Heart right ventricle (tissue), 16 donors: ENCODE results near the gene SATB1. TPM values are rescaled to one million over a fixed set of nuclear protein-coding genes. Genes with fewer than 3 reads are reported as not detected.

ENCODE experiments used
- ATAC-seq, 8 donors: fragments of 200-7000 bp; cut with Tn5 transposase; one replicate each; pipeline ENCODE4 v1.9.1; 2020; ENCODE audit warnings: mild to moderate bottlenecking in 8 of 8, moderate library complexity in 8 of 8, moderate number of reproducible peaks in 1 of 8
- DNase-seq, 2 donors: peaks; one replicate each; pipeline ENCODE4 v3.0.0-alpha.2; 2020
- H3K27ac ChIP-seq, 10 donors: fragments of 200-600 bp; sonication (generic) in 2 of 10; one replicate each; pipeline versions ENCODE4 v1.5.0 to v1.8.0; 2020 to 2022; ENCODE audit warnings: mild to moderate bottlenecking in 3 of 10
- H3K27me3 ChIP-seq, 7 donors: fragments of 200-600 bp; one replicate each; pipeline ENCODE4 v1.8.0; 2021 to 2022; ENCODE audit warnings: mild to moderate bottlenecking in 2 of 7
- H3K36me3 ChIP-seq, 9 donors: fragments of 200-600 bp; sonication (generic) in 1 of 9; one replicate each; pipeline versions ENCODE4 v1.5.0 to v1.8.0; 2020 to 2022; ENCODE audit warnings: mild to moderate bottlenecking in 2 of 9
- H3K4me1 ChIP-seq, 9 donors: fragments of 200-600 bp; sonication (generic) in 1 of 9; one replicate each; pipeline versions ENCODE4 v1.5.0 to v1.8.0; 2020 to 2022; ENCODE audit warnings: mild to moderate bottlenecking in 4 of 9
- H3K4me3 ChIP-seq, 10 donors: fragments of 200-600 bp; sonication (generic) in 2 of 10; one replicate each; pipeline versions ENCODE4 v1.5.0 to v1.8.0; 2020 to 2022; ENCODE audit warnings: mild to moderate bottlenecking in 7 of 10, moderate library complexity in 2 of 10
- H3K9me3 ChIP-seq, 11 donors: fragments of 200-600 bp in 10 of 11; sonication (generic) in 2 of 11; one replicate each; pipeline versions ENCODE4 v1.5.0 to v1.8.0; 2013 to 2022; ENCODE audit warnings: mild to moderate bottlenecking in 2 of 11, control low read depth in 1 of 11, moderate library complexity in 1 of 11
- WGBS, 2 donors: extraction: QIAGEN DNeasy Blood & Tissue Kit; methylation state at CpG; one replicate each; pipeline ENCODE4 v1.1.7; 2013; ENCODE audit warnings: inconsistent platforms in 1 of 2; 5-methylcytosine and 5-hydroxymethylcytosine counted together
- intact Hi-C, 10 donors: fragments of 100-400 bp; cut with DNase I; formaldehyde crosslinking; loops; one replicate each; pipeline versions ENCODE4 v1.11.1 to v1.14.2; 2022
- polyA plus RNA-seq, 2 donors: library from polyadenylated mRNA; stranded (reverse); fragments of 200-250 nt; gene quantifications; one replicate each; pipeline ENCODE4 v1.2.3, GENCODE V29; 2013
- total RNA-seq, 10 donors: library from RNA; stranded (reverse); fragmentation: NEBNext Ultra II Directional in 3 of 10; extraction: Animal tissue kit (Norgen Biotek cat#: 25700) in 3 of 10; gene quantifications; one replicate each; pipeline versions ENCODE4 v1.2.1 to v1.2.4, GENCODE V29; 2021 to 2023
- TF ChIP-seq, protein P1 (sequence below), 9 donors: fragments of 200-600 bp; sonication (generic) in 2 of 9; IDR thresholded peaks; one replicate each; pipeline versions ENCODE4 v1.5.0 to v1.8.0; 2021 to 2022; ENCODE audit warnings: antibody characterized with exemption in 9 of 9, mild to moderate bottlenecking in 5 of 9, moderate library complexity in 1 of 9
- donor health status: Arrhythmogenic right ventricular cardiomyopathy.
- donor health status: ischemic (EF 13 %, LVEDD 7.1; RV severe dilation, severe dysfunction).
- donor health status: healthy with polysubstance abuse.
- donor health status: DM: no; HTN: yes; CAD: no.
- donor health status: DM: no; HTN: no; CAD: no.
- donor health status: ischemic (EF 25% LVEDD 6.9; RV normal size, moderate dysfunction).
- donor health status: ischemic (EF 25% LVEDD 5.7; RV mildly dilated, moderate dysfunction).
- donor health status: healthy.
- donor health status: DM: yes; HTN: yes; CAD: no.
- donor health status: Ischemic cardiomyopathy.
- donor health status: ischemic (EF 35%, LVEDD 5.7; RV mildly dilated, moderate dysfunction).
- donor health status: nonischemic (EF 11% LVEDD 7.7; RV severe dilation, severe dysfunction).
- donor health status: DM: yes; HTN: yes; CAD: no.
- donor health status: PGD.
- donor health status: ischemic (EF 29% LVEDD 5.4; RV normal size, mild dysfunction).
- donor health status: nonischemic (EF 23%, LVEDD 6.1; RV moderate dilation, normal function).

Gene SATB1
- total and polyA plus RNA-seq, 12 donors, result 8.8 to 73.7 (median 49.5) TPM

DNA sequence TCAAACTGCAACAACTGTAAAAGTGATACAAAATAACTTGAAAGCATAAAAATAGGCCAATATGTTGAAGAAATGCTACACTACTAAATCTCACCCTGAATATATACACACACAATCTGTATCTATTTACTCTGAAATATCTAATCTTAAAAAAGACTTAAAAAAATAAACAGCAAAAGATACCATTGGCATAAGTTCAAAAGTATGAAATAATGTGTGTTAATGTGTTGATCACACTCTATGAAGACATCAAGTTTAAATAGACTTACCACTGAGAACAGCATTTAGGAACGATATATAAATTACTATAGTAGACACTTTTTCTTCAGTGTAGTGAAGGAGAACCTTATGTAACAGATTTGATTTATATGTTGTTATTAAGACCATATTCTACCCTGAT, 14.1 kb upstream of the SATB1 start:
- DNase-seq, result no peak
- intact Hi-C loops, result no loop called here
- Histone ChIP-seq H3K4me1 (peaks cover 0 to 13% (median 10%) of the 10 kb centered on the region in 9 donors), H3K36me3 (no peaks in the 10 kb centered on the region), H3K9me3 (no peaks in the 10 kb centered on the region), H3K27me3 (peaks cover 0 to 69% (median 34%) of the 10 kb centered on the region in 7 donors), H3K27ac (no peak overlapping the region), H3K4me3 (no peak overlapping the region)
- TF ChIP-seq, protein P1, sequence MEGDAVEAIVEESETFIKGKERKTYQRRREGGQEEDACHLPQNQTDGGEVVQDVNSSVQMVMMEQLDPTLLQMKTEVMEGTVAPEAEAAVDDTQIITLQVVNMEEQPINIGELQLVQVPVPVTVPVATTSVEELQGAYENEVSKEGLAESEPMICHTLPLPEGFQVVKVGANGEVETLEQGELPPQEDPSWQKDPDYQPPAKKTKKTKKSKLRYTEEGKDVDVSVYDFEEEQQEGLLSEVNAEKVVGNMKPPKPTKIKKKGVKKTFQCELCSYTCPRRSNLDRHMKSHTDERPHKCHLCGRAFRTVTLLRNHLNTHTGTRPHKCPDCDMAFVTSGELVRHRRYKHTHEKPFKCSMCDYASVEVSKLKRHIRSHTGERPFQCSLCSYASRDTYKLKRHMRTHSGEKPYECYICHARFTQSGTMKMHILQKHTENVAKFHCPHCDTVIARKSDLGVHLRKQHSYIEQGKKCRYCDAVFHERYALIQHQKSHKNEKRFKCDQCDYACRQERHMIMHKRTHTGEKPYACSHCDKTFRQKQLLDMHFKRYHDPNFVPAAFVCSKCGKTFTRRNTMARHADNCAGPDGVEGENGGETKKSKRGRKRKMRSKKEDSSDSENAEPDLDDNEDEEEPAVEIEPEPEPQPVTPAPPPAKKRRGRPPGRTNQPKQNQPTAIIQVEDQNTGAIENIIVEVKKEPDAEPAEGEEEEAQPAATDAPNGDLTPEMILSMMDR (IDR thresholded peaks at IDR 0.05), result no peak
- ATAC-seq, result no peak
- 90 to 95% methylated on average over 1 of the region's 1 CpG for WGBS, 2 donors

DNA sequence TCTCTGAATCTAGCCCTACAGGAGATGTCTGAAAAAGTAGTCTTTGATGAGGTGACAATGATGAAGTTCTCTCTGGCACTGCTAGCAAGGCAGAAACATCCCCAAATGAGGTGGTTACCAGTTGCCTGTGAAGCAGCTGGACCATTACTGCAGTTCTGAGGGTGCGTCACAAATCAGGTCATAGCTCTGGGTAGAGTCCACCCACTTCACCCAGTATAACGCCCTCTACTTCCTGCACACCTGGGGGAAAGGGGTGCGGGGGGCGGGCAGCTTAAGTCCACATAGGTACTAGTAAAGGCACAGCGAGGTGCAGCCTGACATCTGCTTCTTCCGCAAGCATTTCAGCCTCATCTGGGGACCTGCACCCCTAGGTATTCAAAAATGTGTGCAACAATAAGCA, 13.4 kb upstream of the SATB1 start:
- ATAC-seq (no peak), DNase-seq (no peak)
- intact Hi-C loops, result no loop called here
- TF ChIP-seq, protein P1 (IDR thresholded peaks at IDR 0.05), result no peak
- Histone ChIP-seq H3K27ac (no peak overlapping the region), H3K4me1 (peaks cover 0 to 6% (median 3%) of the 10 kb centered on the region in 9 donors), H3K4me3 (no peak overlapping the region), H3K36me3 (no peaks in the 10 kb centered on the region), H3K9me3 (no peaks in the 10 kb centered on the region), H3K27me3 (peaks cover 0 to 69% (median 31%) of the 10 kb centered on the region in 7 donors)
- WGBS, 2 donors, result 86 to 90% methylated on average over 6 of the region's 6 CpGs

DNA sequence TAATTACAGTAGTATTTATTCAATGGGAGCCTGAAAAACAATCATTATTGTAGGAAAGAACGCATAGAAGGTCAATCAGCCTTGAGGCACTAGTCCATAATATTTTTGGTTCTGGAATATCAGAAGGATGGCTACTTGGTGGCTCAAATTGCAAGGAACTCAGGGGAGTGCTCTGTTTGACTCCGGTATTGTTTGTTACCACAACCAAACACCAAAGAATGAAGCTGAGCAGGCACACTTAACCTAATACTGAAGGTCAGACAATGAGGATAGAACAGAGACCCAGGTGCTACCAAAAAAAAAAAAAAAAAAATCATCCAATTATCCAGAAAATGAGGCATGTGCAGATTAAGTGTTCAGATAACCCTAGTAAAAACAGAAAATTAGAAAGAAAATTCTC, 11.1 kb upstream of the SATB1 start:
- DNase-seq (no peak), ATAC-seq (no peak)
- Histone ChIP-seq H3K9me3 (no peaks in the 10 kb centered on the region), H3K36me3 (no peaks in the 10 kb centered on the region), H3K27me3 (peaks cover 0 to 64% (median 20%) of the 10 kb centered on the region in 7 donors), H3K27ac (no peak overlapping the region), H3K4me1 (no peaks in the 10 kb centered on the region), H3K4me3 (no peak overlapping the region)
- 91 to 95% methylated on average over 2 of the region's 2 CpGs for WGBS, 2 donors
- intact Hi-C loops, result no loop called here
- TF ChIP-seq, protein P1 (IDR thresholded peaks at IDR 0.05), result no peak

DNA sequence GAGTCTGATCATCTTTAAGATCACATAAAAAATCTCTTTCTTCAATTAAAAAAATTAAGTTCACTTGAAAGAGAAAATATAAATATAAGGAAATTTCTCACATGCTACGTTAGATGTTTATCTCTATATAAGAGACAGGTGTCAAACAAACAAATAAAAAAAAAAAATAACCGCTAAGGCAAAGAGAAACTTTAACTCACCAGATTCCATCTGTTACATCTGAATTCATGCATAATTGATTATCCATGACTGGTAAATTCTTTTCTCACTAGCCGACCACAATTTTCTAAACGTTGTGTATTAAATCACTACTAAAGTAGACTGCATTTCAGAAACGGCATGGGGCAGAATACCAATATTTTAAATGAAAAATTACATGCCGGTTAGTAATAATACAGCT, 9.6 kb upstream of the SATB1 start:
- H3K4me1 ChIP-seq, result no peaks in the 10 kb centered on the region
- no peak for DNase-seq
- no peak overlapping the region for H3K27ac ChIP-seq
- 91 to 93% methylated on average over 6 of the region's 6 CpGs for WGBS, 2 donors
- no peaks in the 10 kb centered on the region for H3K9me3 ChIP-seq
- intact Hi-C loops, result no loop called here
- H3K36me3 ChIP-seq, result no peaks in the 10 kb centered on the region
- no peak overlapping the region for H3K4me3 ChIP-seq
- H3K27me3 ChIP-seq, result peaks cover 0 to 56% (median 20%) of the 10 kb centered on the region in 7 donors
- ATAC-seq, result no peak
- TF ChIP-seq, protein P1 (IDR thresholded peaks at IDR 0.05), result no peak
